Dermis blood vessel endothelial cell (primary cell): ENCODE results near the gene TIPIN. TPM values are rescaled to one million over a fixed set of nuclear protein-coding genes. Genes with fewer than 3 reads are reported as not detected.
"Not testable (repeated sequence)": the region's sequence is repeated elsewhere in the genome, so short reads cannot be mapped to it uniquely, and the experiment has no call there.

Source experiments
- DNase-seq: peaks from one replicate; pipeline ENCODE4 v3.0.0; 2010
- total RNA-seq: library from RNA; depleted of rRNA; stranded (reverse); fragments of >200 nt; gene quantifications from 2 replicates; pipeline ENCODE4 v1.2.3, GENCODE V29; 2014

TIPIN gene
- total RNA-seq, 1 donor from 2014 or later = 7.8 TPM

DNA sequence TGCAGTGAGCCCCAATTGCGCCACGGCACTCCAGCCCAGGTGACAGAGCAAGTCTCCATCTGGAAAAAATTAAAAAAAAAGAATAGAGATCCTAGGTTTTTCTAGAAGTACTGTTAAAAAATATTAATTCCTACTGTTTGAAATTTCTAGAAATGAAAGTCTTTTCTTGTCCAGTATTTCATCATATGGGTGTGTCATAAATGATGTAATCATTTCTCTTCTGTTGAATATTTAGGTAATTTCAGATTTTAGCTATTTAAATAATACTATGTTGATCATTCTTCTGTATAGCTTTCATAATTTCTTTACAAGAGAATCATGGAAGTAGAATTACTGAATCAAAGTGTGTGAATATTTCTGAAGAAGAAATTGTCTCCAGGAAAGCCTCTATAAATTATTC is 24.9 kb upstream of the TIPIN start:
- not testable (repeated sequence) for DNase-seq

DNA sequence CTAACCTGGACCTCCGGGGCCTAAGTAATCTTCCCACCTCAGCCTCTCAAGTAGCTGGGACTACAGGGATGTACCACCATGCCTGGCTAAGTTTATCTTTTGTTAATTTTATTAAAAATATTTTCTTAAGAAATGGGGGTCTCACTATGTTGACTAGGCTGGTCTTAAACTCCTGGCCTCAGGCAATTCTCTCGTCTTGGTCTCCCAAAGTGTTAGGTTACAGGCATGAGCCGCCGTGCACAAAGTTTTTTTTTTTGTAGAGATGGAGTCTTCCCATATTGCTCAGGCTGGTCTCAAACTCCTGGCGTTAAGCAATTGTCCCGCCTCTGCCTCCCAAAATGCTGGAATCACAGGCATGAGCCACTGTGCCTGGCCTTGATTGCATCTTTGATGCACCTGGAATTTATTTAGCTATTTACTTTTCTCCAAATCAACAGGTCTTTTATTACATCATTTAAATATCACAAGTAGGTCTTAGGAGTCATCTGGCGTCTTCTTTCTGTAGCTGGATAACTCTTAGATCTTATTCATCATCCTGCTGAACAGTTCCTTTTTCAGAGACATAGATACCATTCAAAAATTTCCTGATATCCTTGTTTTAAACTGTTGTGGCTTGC is 22.4 kb upstream of the TIPIN start:
- no peak for DNase-seq

DNA sequence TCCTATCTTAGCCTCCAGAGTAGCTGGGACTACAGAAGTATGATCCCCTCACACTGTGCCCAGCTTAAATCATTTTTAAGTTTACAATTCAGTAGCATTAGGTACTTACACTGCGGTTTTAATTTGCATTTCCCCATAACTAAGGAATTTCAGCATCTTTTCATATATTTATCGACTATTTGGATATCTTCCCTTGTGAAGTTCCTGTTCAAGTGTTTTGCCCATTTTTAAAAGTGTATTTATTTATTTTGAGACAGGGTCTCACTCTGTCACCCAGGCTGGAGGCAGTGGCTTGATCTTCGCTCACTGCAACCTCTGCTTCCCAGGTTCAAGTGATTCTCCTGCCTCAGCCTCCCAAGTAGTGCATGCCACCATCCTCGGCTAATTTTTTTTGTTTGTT is 17.7 kb upstream of the TIPIN start:
- DNase-seq = no peak

DNA sequence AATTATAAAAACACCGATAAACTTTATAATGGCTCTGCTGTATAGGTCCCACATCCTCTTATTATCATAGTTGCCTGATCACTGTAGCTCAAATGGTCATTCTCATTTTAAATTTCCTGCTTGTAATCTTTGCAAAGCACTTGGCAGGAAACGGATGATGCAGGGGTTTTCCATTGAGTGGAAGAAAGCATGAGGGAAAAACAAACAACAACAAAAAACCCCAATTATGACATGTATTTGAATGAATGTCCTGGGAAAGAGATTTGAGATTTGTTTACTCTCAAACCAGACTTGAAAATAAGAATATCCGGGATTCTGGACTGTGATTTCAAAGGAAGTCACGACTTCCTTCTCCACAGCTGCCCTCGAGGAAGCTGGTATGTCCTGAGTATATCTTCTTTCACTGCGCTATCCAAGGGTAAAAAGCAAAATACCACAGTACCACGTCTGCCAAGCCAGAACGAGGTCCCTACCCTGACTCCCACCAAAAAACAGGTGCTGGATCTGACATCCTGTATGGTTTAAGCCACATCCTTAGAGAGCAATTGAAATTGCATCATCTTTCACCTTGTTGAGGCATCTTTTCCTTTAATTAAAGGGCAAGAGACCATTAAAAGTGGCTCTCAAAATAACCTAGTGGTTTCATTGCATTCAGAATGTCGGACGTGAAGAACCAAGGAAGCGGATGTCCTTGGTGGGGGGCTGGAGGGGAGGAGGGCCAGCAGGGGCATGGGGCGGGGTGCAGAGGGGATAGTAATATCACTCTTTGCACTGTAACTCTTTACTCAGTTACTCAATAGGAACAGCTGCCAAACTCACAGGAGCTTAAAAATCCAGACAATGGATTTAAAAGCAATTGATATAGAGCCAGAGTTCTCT is 13.5 kb upstream of the TIPIN start:
- DNase-seq = peak; percentile 81

DNA sequence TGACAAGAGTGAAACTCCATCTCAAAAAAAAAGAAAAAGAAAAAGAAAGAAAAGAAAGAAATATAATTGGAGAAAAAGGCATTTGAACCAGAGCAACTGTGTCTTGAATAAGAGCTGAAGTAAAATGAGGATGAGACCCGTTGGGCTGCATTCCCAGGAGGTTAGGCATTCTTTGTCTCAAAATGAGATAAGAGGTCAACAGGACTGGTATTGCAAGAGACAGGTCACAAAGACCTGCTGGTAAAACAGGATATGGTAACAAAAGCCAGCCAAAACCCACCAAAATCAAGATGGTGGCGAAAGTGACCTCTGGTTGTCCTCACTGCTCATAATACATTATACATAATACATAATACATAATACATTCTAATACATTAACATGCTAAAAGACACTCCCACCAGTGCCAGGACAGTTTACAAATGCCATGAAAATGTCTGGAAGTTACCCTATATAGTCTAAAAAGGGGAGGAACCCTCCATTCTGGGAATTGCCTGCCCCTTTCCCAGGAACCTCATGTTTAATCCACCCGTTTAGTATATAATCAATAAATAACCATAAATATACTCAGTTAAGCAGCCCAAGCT is 8.6 kb upstream of the TIPIN start:
- no peak for DNase-seq

DNA sequence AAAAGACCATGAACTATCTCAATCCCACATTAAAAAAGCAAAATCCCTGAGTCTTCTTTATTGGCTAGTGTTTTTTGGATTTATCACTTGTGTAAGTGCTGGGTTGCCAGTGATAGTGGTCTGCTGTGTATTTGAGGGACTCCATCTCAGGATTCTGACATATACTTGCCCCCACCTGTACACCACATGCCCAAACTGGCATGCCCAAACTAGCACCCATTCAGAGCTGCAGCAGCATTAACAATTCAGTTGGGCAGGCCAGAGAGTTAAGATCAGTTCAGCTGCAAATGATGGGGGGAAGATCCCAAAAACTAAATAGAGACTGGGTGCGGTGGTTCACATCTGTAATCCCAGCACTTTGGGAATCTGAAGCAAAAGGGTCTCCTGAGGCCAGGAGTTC is 6.3 kb upstream of the TIPIN start:
- no peak for DNase-seq

DNA sequence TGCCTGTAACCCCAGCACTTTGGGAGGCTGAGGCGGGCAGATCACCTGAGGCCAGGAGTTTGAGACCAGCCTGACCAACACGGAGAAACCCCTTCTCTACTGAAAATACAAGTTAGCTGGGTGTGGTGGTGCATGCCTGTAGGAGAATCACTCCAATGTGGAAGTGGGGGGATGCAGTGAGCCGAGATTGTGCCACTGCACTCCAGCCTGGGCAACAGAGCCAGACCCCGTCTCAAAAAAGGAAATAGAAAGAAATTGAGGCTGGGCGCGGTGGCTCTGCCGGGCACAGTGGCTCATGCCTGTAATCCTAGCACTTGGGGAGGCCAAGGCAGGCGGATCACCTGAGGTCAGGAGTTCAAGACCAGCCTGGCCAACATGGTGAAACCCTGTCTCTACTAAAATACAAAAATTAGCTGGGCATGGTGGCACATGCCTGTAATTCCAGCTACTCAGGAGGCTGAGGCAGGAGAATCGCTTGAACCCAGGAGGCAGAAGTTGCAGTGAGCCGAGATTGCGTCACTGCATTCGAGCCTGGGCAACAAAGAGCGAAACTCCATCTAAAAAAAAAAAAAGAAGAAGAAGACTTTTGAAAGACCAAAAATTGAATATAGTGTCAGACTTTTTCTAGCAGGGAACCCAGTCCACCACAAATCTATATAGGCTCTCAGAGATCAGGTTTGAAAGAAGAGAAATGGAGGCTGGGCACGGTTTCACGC is 5.4 kb upstream of the TIPIN start:
- not testable (repeated sequence) for DNase-seq

DNA sequence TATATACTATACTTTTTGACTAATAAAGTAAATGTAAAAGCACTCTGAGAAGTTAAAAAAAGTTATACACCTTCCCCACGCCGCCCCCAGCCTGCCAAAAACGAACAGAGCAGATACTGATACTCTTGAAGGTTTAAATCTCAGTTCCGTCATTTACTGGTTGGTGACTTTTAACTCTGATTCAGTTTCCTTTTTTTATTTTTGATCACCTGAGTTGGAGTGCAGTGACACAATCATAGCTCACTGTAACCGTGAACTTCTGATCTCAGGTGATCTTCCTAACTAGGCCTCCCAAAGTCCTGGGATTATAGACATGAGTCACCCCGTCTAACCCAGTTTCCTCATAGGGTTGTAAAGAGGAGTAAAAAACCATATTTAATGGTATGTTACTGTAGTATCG is 3.3 kb upstream of the TIPIN start:
- no peak for DNase-seq

DNA sequence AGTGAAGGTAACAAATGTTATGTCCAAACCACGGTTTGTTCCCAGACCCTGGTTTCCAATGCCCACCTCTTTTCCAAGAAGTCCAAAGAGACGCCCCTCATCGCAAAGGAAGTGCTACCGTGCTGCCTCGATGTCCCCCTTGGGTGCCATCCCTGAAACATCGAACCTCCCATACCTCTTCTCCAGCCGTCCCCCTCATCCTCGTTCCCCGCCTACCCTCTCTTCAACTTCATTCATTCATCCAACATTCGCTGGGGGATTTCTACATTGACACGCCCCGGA is 467 bp downstream of the TIPIN start:
- DNase-seq = no peak

DNA sequence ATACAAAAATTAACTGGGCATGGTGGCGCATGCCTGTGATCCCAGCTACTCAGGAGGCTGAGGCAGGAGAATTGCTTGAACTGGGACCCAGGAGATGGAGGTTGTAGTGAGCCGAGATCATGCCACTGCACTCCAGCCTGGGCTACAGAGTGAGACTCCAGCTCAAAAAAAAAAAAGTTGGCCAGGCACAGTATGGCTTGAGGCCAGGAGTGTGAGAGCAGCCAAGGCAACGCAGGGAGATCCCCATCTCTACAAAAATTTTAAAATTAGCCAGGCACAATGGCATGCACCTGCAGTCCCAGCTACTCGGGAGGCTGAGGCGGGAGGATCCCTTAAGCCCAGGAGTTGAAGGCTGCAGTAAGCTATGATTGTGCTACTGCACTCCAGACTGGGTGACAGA is 8.0 kb downstream of the TIPIN start:
- DNase-seq = not testable (repeated sequence)

DNA sequence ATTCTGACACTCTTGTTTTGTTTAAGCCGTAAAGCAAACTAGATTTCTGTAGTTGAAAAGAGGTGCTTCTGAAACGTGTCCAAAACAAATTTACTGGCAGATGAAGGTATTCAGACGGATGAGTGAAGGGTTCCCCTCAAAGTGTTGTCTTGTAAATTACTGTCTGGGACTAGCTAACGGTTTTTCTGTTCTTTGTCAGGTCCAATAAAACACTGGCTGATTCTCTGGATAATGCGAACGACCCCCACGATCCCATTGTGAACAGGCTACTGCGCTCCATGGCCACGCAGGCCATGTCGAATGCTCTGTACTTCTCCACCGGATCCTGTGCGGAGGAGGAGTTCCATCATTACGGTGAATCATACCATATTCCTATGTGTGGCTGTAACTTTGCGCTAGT is 27.7 kb downstream of the TIPIN start:
- DNase-seq = no peak

DNA sequence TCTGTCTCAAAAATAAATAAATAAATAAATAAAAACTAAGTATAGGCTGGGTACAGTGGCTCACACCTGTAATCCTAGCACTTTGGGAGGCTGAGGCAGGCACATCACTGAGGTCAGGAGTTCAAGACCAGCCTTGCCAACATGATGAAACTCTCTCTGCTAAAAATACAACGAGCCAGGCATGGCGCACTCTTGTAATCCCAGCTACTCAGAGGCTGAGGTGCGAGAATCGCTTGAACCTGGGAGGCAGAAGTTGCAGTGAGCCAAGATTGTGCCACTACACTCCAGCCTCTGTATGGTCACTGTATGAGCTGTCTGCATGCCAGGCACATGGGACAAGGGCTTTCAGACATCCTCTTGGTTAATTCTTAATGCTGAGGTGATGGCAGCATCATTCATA is 28.7 kb downstream of the TIPIN start:
- DNase-seq = no peak

DNA sequence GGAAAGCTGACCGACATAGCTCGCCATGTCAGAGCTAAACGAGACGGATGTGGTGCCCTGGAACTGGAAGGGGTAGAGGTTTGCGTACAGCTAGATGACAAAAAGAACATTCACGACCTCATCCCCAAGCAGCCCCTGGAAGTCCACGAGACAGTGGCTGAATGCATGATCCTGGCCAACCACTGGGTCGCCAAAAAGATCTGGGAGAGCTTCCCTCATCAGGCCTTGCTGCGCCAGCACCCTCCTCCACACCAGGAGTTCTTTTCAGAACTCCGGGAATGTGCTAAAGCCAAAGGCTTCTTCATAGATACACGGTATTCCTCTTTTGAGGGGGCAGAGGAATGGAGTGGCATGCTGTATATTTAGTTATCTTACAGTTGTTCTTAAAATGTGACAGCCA is 30.4 kb downstream of the TIPIN start:
- no peak for DNase-seq

DNA sequence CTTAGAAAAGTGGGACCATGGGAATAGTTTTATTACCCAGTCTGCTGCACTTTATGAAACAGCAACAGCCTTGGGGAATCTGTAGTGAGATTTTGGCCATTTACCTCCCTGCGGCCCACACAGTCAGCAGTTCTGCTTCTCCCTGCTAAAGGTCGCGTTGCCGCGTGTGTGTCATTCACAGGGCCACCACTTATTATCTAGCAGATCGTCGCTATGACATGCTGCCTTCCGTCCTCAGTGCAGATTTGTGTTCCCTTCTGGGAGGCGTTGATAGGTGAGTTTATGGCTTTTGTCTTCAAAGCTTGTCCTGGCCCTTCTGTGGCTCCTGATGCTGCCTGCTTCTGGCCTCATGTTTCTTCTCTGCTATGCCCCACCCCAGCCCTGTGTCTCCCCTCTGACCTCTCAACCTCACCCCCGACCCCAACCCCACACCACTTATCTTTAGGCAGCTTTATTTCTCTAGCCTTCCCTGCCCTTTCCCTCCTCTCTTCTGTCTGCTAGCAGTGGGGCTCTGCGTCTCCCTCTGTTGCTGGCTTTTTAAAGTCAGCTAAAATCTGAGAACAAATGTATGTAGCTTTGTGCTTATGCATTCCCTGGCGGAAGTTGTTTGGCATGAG is 33.1 kb downstream of the TIPIN start:
- DNase-seq = no peak

DNA sequence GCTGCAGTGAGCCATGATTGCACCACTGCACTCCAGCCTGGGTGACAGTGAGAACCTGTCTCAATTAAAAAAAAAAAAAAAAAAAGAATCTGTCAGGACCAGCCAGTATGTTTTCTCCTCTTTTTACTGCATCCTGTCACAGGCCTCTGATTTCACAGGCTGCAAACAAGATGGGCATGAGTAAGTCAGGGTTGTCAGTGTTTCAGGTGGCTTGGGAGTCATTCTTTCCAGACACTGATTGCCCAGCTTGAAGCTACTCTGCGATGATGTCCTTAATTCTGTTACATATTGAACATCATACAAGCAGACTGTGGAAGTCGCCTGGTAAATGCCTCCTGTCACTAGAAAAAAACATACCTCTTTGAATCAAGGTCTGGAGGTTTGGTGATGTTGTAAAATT is 44.3 kb downstream of the TIPIN start:
- no peak for DNase-seq

DNA sequence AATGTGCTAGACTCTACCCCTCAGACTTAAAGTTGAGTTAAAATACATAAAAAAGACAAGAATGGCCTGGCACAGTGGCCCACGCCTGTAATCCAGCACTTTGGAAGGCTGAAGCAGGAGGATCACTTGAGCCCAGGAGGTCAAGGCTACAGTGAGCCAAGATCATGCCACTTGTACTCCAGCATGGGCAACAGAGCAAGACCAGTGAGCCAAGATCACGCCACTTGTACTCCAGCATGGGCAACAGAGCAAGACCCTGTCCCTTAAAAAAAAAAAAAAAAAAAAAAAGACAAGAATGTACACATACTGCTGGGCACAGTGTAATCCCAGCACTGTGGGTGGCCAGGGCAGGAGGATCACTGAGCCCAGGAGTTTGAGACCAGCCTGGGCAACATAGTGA is 45.7 kb downstream of the TIPIN start:
- no peak for DNase-seq

DNA sequence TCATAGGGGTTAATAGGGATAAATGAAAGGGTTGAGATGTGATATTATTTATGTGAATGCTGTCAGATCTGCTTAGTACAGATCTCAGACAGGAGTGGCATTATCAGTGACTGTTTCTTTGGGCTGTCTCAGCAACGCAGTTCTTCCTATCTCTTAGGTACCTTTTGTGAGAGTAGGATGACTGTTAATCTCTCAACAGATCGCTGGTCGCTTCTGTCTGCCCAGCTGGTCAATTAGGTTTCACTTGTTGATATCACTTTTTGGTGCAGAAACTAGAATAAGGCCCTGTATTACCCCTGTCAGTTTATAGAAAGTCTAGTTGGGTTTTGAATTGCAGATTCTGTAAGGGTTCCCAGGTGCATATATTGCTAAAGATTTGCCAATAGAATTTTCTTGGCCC is 46.7 kb downstream of the TIPIN start:
- DNase-seq = no peak

DNA sequence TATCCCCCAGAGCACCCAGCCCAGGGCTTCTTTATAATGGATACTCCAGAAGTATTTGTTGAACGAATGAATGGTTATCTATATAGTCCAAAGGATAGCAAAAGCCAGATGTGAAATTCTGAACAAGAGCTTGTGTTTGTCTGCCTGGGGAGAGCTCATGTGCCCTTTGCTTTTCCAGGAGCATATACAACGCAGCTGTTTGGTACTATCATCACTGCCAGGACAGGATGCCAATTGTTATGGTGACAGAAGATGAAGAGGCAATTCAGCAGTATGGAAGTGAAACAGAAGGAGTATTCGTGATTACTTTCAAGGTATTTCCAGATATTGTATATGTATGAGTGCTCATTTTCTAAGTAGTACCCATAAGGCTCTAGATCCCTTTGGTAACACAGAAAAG is 48.0 kb downstream of the TIPIN start:
- no peak for DNase-seq

DNA sequence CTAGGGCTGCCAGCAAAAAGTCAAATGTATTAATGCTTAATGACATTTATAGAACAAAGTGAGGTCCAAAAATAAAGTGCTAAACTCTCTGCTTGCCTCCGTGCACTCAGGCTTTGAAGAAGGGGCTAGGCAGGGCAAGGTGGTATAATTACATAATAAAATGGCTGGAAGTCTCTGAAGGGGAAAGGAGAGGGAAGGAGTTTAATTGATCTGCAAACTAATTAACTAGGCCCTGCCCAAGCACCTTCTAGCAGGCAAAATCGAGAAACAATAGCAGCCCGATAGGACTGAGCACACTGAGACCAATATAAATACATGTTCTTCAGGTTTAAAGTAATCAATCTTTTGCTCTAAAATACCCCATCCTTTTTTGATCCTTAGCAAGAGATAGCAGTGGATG is 50.1 kb downstream of the TIPIN start:
- DNase-seq = no peak

DNA sequence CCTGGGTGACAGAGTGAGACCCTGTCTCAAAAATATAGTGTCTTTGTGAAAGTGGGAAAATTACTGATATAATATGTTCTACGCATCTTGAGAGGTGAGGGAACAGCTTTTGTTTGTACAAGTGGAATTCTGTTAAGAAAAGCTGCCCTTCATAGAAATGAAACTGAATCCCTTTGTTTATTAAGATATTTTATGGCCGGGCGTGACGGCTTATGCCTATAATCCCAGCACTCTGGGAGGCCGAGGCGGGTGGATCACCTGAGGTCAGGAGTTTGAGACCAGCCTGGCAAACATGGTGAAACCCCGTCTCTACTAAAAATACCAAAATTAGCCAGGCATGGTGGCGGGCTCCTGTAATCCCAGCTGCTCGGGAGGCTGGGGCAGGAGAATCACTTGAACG is 52.1 kb downstream of the TIPIN start:
- DNase-seq = not testable (repeated sequence)

DNA sequence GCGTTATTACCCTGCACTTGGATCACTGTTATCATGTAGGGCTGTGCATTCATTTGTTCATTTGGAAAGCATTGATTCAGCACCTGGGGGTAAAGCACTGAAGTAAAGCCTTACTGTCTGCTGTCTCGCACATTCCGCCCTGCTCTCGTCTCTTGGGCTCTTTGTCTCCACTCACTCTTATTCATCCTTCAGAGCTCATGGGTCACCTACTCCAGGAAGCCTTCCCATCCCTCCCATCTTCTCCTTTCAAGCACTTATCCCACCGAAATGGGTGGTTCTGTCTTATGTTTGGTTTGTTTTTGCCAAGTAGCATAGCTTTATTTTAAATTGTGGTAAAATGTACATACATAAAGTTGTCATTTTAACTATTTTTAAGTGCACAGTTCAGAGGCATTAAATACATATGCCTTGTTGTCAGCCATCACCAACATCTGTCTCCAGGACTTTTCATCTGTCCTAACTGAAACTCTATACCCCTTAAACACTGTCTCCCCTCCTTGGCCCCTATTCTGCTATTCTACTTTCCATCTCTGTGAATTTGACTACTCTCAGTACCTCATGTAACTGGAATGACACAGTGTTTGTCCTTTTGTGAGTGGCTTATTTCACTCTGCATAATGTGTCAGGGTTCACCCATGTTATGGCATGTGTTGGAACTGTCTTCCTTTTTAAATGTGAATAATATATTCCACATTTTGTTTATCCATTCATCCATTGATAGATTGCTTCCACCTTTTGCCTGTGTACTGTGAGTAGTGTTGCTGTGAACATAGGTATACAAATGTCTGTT is 53.8 kb downstream of the TIPIN start:
- no peak for DNase-seq

DNA sequence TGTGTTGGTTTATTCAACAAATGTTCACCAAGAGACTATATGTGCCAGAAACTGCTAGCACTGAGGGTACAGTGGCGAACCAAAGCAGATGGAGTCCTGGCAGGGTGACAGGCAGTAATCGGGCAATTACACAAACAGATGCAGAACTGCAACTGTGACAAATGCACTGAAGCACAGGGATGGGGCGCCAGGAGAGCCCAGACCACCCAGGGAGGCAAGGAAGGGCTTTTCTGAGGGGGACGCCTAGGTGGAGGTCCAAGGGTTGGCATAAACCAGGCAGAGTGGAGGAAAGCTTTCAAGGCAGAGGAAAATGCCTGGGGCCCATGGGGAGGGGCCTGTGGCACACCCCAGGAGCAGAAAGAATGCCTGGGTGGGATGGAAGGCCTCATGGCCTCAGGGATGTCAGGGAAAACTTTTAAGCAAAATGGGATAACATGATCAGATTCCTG is 57.7 kb downstream of the TIPIN start:
- no peak for DNase-seq
